Spinal cord (tissue), 10 donors: Measurements from ENCODE around the gene AMER2. TPM values are rescaled to one million over a fixed set of nuclear protein-coding genes. Genes with fewer than 3 reads are reported as not detected.
"Not testable (repeated sequence)": the region's sequence is repeated elsewhere in the genome, so short reads cannot be mapped to it uniquely, and the experiment has no call there.

ENCODE experiments used
- DNase-seq, 6 donors: peaks; one replicate each; pipeline versions ENCODE4 v3.0.0 to v3.0.0-alpha.2; 2013 to 2015; ENCODE audit warnings: low spot score in 6 of 6, low read depth in 4 of 6
- H3K27ac ChIP-seq: one replicate; pipeline ENCODE4 v1.5.1; 2013; ENCODE audit warnings: low read depth, low read length, control low read depth
- H3K27me3 ChIP-seq: one replicate; pipeline ENCODE4 v1.6.1; 2013; ENCODE audit warnings: low read length; ENCODE audit not compliant: control insufficient read depth, insufficient read depth
- H3K36me3 ChIP-seq: one replicate; pipeline ENCODE4 v1.6.1; 2013; ENCODE audit warnings: low read length; ENCODE audit not compliant: control insufficient read depth, insufficient read depth
- H3K4me1 ChIP-seq: one replicate; pipeline ENCODE4 v1.6.1; 2013; ENCODE audit warnings: low read length; ENCODE audit not compliant: control insufficient read depth, insufficient read depth
- H3K4me3 ChIP-seq: one replicate; pipeline ENCODE4 v1.5.1; 2013; ENCODE audit warnings: low read depth, low read length, control low read depth
- H3K9me3 ChIP-seq: one replicate; pipeline ENCODE4 v1.6.1; 2013; ENCODE audit warnings: low read length; ENCODE audit not compliant: control insufficient read depth, insufficient read depth
- WGBS: methylation state at CpG from one replicate; pipeline ENCODE4 v1.1.5; 2013; ENCODE audit warnings: missing lambda C conversion rate; ENCODE audit not compliant: insufficient coverage; 5-methylcytosine and 5-hydroxymethylcytosine counted together
- polyA plus RNA-seq, 2 donors: library from polyadenylated mRNA; unstranded; fragments of 120-200 nt; gene quantifications; one replicate each; pipeline ENCODE4 v1.2.1, GENCODE V29; 2013; ENCODE audit not compliant: insufficient read length in 2 of 2
- total RNA-seq, 2 donors: library from RNA; depleted of rRNA in 1 of 2; stranded (reverse); fragments of 120-200 nt in 1 of 2; fragments of >200 nt in 1 of 2; gene quantifications; one replicate each; pipeline versions ENCODE4 v1.2.3 to v1.2.4, GENCODE V29; 2013 to 2014
- donor health status: healthy.

The AMER2 gene
- total and polyA plus RNA-seq, 4 donors, result 21.0 to 81.6 (median 35.5) TPM

- no CpG with 5 or more reads among the region's 3 CpGs for WGBS
- Histone ChIP-seq H3K4me1 (peaks cover 17% of the 10 kb centered on the region), H3K36me3 (peaks cover 11% of the 10 kb centered on the region), H3K4me3 (peak overlapping the region; percentile 37), H3K27me3 (peaks cover 6% of the 10 kb centered on the region), H3K27ac (no peak overlapping the region), H3K9me3 (no peaks in the 10 kb centered on the region)
- peak in 1 of 6 donors; percentile 63 for DNase-seq
Observed at GRCh38 chr13:25167382-25168174, 4.5 kb downstream of the AMER2 start.

GRCh38 chr13:25166306-25166705, 5.8 kb downstream of the AMER2 start:
- H3K27ac ChIP-seq, result no peak overlapping the region
- H3K4me3 ChIP-seq, result peak overlapping the region; percentile 21
- peak in 1 of 6 donors; percentile 66 for DNase-seq
- H3K9me3 ChIP-seq, result no peaks in the 10 kb centered on the region
- peaks cover 11% of the 10 kb centered on the region for H3K36me3 ChIP-seq
- no peaks in the 10 kb centered on the region for H3K27me3 ChIP-seq
- WGBS, result no CpG with 5 or more reads among the region's 3 CpGs
- peaks cover 11% of the 10 kb centered on the region for H3K4me1 ChIP-seq

- 48% methylated on average over 4 of the region's 6 CpGs for WGBS
- no peak overlapping the region for H3K27ac ChIP-seq
- peak overlapping the region; percentile 26 for H3K4me3 ChIP-seq
- H3K4me1 ChIP-seq, result peaks cover 11% of the 10 kb centered on the region
- no peak for DNase-seq
- H3K27me3 ChIP-seq, result no peaks in the 10 kb centered on the region
- peaks cover 11% of the 10 kb centered on the region for H3K36me3 ChIP-seq
- no peaks in the 10 kb centered on the region for H3K9me3 ChIP-seq
Observed at GRCh38 chr13:25165663-25166062, 6.4 kb downstream of the AMER2 start.

GRCh38 chr13:25165163-25165562, 6.9 kb downstream of the AMER2 start:
- not testable (repeated sequence) for H3K4me1 ChIP-seq, H3K27me3 ChIP-seq, H3K36me3 ChIP-seq, H3K4me3 ChIP-seq, H3K9me3 ChIP-seq, H3K27ac ChIP-seq
- 27% methylated on average over 3 of the region's 5 CpGs for WGBS
- peak in 1 of 6 donors; percentile 54 for DNase-seq

GRCh38 chr13:25157681-25158080, 14.4 kb downstream of the AMER2 start:
- peaks cover 10% of the 10 kb centered on the region for H3K4me1 ChIP-seq
- H3K27ac ChIP-seq, result no peak overlapping the region
- H3K36me3 ChIP-seq, result no peaks in the 10 kb centered on the region
- no peaks in the 10 kb centered on the region for H3K27me3 ChIP-seq
- H3K4me3 ChIP-seq, result no peak overlapping the region
- DNase-seq, result no peak
- no peaks in the 10 kb centered on the region for H3K9me3 ChIP-seq
- no CpG with 5 or more reads among the region's 2 CpGs for WGBS

- 6% methylated on average over 2 of the region's 2 CpGs for WGBS
- Histone ChIP-seq H3K4me1 (peaks cover 30% of the 10 kb centered on the region), H3K4me3 (no peak overlapping the region), H3K36me3 (no peaks in the 10 kb centered on the region), H3K9me3 (no peaks in the 10 kb centered on the region), H3K27ac (no peak overlapping the region), H3K27me3 (no peaks in the 10 kb centered on the region)
- DNase-seq, result peak in 2 of 6 donors; percentile 35 to 59
Observed at GRCh38 chr13:25153736-25154135, 18.4 kb downstream of the AMER2 start.

GRCh38 chr13:25151626-25152195, 20.4 kb downstream of the AMER2 start:
- Histone ChIP-seq H3K36me3 (no peaks in the 10 kb centered on the region), H3K9me3 (no peaks in the 10 kb centered on the region), H3K27ac (no peak overlapping the region), H3K27me3 (no peaks in the 10 kb centered on the region), H3K4me3 (no peak overlapping the region), H3K4me1 (peaks cover 32% of the 10 kb centered on the region)
- DNase-seq, result no peak
- WGBS, result 92% methylated on average over 1 of the region's 5 CpGs

- H3K4me3 ChIP-seq, result no peak overlapping the region
- 59% methylated on average over 4 of the region's 5 CpGs for WGBS
- no peaks in the 10 kb centered on the region for H3K9me3 ChIP-seq
- no peaks in the 10 kb centered on the region for H3K27me3 ChIP-seq
- no peaks in the 10 kb centered on the region for H3K36me3 ChIP-seq
- H3K27ac ChIP-seq, result peak overlapping the region; percentile 71
- DNase-seq, result peak in 3 of 6 donors; percentile 29 to 85 (median 75)
- H3K4me1 ChIP-seq, result peaks cover 32% of the 10 kb centered on the region
Observed at GRCh38 chr13:25149711-25150110, 22.4 kb downstream of the AMER2 start.

GRCh38 chr13:25148402-25148771, 23.7 kb downstream of the AMER2 start:
- DNase-seq, result no peak
- Histone ChIP-seq H3K27me3 (no peaks in the 10 kb centered on the region), H3K4me1 (peaks cover 28% of the 10 kb centered on the region), H3K36me3 (no peaks in the 10 kb centered on the region), H3K4me3 (no peak overlapping the region), H3K27ac (no peak overlapping the region), H3K9me3 (no peaks in the 10 kb centered on the region)
- WGBS, result 100% methylated on average over 2 of the region's 5 CpGs
